GM19025 (cell line): ENCODE results near the gene SH3BGRL2.

Experiments
- ATAC-seq: cut with Tn5 transposase; IDR thresholded peaks from one replicate; pipeline ENCODE4 v1.9.1; 2021; ENCODE audit warnings: mild to moderate bottlenecking, low read depth, moderate library complexity; ENCODE audit not compliant: unreplicated experiment

Gene SH3BGRL2

DNA sequence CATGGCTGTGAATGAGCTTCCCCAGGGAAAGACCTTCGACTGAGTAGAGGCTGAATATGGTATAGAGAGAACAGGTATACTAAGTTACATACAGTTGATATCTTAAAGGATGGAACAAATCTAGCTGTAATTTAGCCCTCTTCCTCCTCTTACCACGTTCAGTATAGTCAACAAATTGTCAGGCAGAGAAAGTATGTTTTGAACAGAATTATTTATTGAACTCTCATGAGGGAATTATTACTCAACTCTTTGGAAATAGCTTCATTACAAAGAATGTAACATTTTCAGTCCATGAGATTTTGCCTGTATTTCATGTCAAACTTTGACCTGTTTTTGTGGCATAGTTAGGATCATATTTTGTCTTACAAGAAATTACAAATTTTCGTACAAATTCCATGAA is 63.0 kb downstream of the SH3BGRL2 start:
- ATAC-seq: no peak

DNA sequence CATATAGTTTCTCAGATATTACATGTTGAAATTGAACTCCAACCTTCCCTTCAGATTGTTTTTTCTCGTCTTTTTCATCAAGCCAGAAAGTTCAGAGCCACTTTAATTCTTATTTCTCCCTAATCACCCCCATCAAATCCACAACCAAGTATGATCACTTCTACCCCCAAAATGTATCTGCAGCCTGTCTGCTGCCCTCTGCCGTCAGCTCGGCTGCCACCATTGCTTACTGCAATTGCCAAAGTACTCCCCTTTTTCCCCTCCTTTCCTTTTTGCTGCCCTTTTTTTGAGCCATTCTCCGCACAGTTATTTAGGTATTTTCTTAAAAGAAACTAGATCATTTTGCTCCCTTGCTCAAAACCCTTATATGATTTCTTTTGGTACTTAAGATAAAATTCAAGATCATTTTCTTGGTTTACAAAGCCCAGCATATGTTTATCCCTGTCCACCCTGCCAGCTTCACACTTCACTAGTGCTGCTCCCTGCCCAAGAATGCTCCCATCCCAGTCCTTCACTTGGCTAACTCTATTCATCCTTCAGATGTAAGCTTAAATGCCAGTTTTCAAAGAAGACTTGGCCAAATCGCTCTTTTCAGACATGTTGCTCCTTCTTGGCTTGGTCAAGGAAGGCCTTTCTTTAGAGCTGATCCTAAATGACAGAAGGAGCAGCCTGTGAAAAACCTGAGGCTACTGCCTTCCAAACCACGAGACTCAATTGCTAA is 63.7 kb downstream of the SH3BGRL2 start:
- no peak for ATAC-seq

DNA sequence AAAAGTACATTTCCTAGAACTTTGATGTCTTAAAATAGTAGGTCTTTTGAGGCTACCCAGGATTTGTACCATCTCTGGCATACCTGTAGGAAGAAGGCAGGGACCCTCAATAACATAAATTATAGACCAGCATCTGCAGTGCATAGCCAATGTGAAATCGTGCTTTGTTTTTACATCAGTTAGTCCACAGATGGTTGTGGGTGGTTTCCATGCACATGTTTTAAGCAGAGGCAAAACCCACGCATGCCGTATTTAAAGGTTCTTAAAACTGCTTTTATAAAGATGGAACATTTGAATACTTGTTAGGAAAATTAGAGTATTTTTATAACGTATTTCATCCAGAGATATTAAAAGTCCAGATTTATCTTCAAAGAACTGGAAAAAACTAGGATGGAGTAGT is 66.3 kb downstream of the SH3BGRL2 start:
- ATAC-seq: no peak

DNA sequence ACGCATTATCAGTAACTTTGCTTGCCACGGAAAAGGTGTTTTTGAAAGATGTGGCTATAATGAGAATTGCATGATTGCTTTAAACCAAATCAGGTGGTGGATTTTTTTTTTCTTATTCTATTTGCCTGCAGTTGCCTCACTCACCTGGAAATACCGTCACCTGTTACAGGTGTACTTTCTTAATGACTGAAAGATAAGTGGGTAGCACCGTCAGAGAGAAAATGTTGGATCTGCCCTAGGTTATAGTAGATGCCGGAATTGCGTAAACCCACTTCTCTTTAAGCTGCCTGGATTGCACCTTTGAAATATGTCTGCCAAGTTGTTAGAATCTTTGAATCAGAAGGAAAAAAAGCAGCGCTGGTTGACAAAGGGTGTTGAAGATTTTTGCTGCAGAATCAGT is 68.5 kb downstream of the SH3BGRL2 start:
- no peak for ATAC-seq

DNA sequence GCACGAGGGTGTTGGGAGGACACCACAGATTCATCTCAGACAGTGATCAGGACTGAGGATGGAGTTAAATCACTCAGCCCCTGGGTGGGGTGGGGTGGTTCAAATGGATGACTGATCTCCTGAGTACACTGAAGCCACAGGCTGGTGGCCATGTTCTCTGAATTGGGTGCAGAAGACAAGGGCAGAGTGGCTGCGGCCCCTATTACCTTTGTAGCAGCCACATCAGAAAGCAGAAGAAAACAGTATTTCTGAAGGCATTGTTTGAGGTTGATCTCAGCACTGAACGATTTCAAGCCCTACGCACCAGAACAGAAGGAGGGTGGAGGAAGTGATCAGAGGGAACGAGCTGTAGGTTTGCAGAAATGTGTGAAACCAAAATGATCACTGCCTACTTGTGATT is 71.6 kb downstream of the SH3BGRL2 start:
- ATAC-seq: no peak

DNA sequence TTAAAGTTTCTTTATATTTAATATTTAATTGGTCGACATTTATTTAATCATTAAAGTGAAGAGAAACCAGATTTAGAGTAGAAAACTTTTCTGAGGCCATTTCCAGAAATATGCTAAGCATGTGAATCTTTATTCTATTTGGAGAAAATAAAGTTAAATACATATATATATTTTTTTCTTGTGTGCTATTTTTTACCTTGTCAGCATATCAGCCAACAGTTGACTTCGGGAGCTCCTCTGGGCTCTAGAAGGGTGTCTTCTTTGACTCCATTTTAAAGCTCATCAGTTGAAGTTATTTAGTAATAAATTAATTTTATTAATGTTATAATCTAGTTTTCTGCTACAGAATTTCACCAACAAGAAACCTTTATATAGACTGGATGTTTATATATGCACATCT is 73.1 kb downstream of the SH3BGRL2 start:
- no peak for ATAC-seq

DNA sequence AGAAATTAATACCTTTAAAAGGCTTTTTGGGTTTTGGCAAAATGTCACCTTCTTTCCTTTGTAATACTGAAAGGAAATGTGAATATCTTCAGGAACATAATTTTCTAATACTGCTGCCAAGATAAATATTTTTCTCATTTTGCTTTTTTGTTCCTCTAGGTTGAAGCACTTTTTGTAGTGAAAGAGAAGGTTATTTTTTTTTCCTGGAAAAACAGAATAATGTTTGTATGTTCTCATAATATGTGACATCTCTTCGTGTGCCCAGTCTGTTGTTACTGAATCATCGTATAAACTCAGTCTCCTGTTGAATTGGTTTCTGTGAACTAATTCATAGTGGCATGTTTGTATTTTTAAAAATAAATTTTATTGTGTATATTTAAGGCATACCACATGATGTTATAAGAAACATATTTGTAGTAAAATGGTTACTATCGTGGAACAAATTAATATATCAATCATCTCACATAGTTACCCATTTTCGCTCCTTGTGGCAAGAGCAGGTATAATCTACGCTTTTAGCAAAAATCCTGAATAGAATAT is 74.4 kb downstream of the SH3BGRL2 start:
- no peak for ATAC-seq

DNA sequence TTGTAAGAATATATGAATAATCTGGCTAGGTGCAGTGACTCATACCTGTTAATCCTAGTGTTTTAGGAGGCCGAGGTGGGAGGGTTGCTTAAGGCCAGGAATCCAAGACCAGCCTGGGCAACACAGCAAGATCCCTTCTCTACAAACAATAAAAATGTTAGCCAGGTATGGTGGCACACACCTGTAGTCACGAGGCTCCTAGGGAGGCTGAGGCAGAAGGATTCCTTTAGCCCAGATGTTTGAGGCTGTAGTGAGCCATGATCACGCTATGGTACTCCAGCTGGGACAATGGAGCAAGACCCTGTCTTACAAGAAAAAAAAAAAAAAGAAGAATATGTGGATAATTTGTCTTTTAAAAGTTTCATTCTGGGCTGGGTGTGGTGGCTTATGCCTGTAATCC is 75.4 kb downstream of the SH3BGRL2 start:
- no peak for ATAC-seq

DNA sequence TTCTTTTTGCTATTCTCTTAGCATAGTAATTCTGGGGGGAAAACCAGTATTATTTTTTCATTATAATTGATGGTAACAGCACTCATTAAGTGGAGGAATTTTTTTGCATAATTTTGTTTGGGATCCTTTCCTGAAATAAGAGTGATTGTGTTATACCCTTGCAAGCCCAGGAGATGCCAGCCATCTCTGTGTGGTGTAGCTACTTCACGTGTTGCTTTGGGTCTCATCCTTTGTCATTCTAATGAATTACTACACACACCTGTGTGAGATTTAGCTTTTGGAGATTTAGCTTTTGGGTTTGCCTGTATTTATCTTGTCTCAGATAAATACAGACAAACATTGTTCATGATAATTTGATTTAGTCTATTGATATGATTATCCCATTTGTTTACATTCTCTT is 76.5 kb downstream of the SH3BGRL2 start:
- ATAC-seq: no peak

DNA sequence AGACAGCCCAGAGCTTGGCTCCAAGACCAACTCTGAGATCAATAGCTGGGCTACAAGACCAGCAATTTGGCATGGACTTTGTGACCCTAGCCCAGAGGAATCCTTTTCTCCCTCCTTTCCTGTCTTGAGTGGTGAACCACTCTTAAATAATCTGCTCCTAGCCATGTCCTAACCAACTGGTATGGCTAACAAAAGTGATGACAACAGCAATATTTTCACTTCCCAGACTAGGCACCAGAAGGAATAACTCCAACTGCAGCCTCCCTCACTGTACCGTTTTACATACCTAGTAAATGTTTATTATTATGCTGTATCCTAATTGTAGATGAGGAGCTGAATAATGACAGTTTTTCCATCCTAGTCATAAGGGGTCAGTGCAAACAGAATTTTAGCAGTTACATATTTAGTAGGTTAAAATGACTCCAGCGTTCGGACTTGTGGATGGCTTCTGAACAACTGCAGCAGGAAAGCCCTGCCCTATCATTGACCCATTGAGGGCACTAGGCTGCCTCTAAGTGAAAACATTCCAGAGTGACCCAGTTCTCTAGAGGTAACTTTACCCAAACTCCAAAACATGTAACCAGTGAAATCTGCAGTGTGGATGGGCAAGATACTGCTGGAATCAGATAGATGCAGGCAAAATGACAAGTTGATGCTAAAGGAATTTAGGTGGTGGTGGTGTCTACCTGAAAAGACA is 77.1 kb downstream of the SH3BGRL2 start:
- ATAC-seq: no peak

DNA sequence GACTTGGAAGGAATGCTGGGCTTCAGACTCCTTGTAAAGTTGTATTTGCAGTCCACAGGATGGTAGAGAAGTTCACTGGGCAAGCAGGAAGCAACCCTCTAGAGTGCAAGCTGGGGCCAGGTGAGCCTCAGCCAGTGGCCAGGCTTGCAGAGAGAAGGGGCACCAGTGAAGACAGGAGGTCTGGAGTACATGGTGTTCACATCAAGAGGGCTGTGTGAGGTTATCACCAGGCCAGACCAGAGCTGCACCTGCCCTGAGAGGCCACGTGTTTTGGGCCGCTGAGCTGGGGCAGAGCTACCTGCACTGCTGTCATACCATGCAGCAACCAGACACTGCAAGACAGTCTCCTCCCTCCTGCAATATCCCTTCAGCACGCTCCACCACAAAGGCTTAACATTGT is 79.0 kb downstream of the SH3BGRL2 start:
- no peak for ATAC-seq

DNA sequence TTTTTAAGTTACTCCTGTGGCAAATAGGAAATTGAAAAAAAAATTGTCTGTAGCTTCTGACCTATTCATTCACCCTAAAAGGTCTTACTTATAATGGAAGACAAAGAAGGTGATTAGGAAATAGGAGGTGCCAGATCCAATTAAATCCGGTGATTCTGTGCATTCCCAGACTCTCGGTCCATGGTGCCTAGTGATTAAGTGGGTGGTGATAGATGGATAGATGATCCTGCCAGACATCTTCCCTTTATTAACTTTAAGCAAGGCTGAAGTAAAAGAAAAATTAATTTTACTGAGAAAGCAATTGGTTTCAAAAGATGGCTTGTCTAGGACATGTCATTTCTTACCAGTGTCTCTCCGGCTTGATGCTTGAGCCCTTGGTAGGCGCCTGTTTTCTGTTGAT is 80.0 kb downstream of the SH3BGRL2 start:
- ATAC-seq: no peak

DNA sequence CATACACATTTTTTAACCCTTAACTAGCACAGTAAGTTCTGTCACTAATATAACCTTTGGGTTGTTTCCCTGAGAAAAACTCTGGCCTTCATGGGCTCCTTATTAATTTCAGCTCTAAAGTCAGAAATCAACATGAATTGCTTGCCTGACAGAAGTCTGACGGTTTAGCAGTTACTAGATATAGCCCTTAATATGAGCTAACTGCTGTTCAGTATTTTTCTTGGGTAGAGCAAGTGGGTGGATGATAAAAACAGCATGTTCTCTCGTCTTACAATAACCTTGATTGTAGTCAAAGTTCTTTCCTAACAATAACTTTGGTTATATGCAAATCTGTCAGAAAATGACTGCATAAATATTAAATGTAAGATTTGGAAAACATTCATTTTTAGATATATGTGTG is 81.0 kb downstream of the SH3BGRL2 start:
- no peak for ATAC-seq

DNA sequence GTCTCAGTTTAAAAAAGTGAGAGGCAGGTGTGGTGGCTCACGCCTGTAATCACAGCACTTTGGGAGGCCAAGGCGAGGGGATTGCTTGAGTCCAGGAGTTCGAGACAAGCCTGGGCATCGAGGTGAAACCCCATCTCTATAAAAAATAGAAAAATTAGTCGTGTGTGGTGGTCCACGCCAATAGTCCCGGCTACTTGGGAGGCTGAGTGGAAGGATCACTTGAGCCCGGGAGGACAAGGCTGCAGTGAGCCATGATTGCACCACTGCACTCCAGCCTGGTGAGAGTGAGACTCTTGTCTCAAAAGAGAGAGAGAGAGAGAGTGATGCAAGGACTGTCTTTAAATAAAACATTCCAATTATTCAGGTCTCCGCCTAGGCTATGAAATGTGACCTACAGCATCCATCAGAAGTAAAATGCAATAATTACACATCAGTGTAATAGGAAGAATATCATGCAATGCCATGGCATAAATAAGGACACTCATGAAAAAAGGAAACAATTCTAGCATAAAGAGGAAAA is 81.5 kb downstream of the SH3BGRL2 start:
- no peak for ATAC-seq

DNA sequence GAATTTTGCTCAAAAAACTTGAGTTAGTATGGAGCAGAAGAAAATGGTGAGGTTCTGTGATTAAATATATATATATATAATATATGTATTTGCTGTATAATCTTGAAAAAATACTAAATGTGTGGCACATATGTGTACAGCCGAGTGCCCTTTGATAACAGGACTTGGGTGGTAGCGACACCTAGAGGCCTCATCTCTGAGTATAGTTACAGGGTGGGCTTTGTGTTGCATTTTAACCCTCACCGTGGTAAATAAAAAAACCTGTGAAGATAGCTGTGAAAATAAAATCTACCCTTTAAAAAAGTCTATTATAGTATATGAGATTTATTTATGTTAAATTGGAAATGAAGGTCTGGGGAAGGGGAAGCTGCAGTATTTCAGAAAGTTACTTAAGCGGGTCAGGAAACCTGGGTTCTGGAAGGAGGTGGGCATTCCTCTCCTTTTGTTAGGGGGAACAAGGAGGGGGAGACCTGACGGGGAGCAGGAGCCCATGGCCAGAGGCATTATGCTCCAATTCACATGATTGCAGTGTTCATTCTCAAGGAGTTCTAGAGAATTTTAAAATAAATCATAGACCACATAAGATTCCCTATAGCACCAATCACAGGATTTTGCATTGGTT is 82.7 kb downstream of the SH3BGRL2 start:
- ATAC-seq: no peak

DNA sequence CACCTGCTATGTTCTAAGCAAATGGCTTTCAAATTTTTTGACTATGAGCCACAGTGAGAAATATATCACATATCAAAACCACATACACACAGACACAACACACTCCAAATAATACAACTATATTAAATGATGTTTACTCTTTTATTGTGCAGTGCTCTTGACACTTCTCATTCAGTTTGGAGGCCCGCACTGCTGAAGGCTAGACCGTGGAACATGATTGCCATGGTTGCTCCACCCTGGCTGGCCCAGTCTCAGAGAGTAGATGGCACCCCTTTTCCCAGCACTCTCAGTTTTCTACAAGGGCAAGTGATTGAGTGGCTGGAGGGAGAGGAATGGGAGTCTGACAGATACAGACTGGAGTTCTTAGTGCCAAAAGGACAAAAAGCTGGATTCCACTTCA is 86.9 kb downstream of the SH3BGRL2 start:
- no peak for ATAC-seq

DNA sequence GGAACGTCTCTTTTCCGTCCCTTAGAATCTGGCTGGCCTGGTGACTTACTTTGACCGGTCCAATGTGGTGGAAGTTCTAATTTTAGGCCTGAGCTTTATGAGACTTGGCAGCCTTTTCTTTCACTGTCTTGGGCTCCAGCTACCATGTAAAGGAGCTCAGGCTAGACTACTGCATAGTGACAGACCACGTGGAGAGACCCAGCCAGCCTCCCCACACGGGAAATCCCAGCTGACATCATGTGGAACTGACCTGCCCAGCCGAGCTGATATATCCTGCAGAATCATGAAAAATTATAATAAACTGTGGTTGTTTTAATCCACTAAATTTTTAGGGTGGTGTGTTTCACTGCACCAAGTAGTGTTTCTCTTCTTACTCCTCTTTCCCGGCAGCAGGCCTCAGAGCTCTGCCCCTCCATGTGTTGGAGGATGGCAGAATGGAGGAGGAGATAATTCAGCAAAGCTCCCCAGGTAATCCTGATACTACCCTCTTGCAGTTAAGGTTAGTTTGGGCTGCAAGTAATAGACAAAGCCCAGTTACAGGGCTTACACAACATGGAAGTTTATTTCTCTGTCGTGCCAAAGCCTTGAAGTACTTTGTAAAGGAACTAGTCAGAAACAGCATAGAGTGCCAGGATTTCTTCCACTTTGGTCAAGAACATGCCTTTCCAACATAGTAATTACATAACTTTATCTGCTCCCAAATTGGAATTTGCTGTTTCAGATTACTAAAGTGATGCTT is 87.5 kb downstream of the SH3BGRL2 start:
- peak; percentile 48 for ATAC-seq

DNA sequence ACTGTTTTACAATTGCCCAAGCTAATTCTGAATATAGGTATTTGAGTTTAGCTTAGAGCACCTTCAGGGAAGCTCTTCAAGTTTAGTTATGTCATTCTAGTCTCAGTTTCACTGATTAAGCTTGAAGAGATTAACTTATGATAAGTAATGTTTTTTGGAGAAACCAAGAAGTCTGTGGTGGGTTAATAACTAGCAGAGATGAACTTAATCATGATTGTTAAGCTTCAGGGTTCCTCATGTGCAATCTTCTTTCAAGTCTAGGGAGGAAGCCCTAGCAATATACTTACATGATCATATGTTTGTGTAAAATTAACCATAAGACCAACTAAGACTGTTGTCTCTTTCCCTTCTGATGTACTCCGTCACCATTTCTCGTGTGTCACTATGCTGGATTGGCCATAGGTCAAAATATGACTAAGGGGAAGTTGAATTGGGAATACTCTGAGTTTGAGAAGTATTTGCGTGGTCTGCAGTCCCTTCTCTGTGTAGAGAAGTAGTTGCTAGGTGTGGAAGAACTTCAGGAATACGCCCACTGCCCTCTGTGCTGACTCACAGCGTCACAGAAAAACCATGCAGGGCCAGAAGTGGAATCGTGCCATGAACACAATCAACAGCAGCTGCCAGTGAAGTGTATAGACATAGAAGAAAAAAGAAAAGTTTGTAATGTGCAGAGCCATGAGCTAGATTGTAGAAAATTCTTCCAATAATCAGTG is 88.3 kb downstream of the SH3BGRL2 start:
- ATAC-seq: peak; percentile 31

DNA sequence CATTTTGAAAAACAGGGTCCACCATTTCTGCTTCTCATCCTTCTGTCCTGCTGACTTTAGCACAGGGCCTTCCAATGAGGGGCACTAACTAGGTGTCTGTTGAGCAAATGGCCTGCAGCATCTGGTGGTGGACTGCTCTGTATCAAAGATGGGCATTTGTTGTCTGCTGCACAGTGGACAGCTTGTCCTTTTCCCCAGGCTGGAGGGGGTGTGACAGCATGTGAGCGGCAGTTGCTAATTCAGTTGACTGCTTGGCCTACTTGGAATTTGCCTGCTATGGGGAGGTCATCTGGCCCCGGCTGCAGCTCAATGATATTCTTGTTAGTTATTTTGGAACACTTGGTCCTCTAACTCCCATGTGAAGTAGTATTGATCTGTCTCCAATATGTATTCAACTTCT is 93.7 kb downstream of the SH3BGRL2 start:
- ATAC-seq: no peak

DNA sequence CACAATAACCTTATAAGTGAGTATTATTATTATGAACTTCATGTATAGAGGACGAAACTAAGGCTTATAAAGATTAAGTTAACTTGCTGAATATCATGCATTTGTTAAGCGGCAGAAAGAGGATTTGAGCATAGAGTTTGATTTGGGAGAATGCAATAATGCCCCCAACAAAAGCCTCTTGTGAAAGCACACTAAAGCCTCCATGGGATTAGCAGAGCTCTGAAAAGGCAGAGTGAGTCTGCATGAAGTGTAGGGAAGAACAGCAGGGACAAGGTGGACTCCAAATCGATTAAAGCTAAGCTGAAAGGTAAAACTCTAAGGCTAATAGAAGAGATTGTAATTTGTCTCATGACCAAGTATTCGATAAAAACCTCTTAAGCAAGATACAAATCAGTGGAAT is 100.3 kb downstream of the SH3BGRL2 start:
- ATAC-seq: no peak
